Spleen (tissue), 7 donors: ENCODE measurements around the gene PTPRM.

ENCODE experiments used
- POLR2AphosphoS5 ChIP-seq, 3 donors: sonication (generic); formaldehyde crosslinking; IDR thresholded peaks; one replicate each; pipeline ENCODE4 v1.5.1; 2017; ENCODE audit warnings: antibody characterized with exemption in 3 of 3
- TF ChIP-seq, protein P1 (sequence below), 11 experiments: fragments of 200-600 bp in 7 of 11; fragments of 450-650 bp in 4 of 11; sonication (generic) in 4 of 11; IDR thresholded peaks in 8 of 11; conservative IDR thresholded peaks in 3 of 11; 1 replicate in 7 of 11; 2 replicates in 4 of 11; pipeline versions ENCODE4 v1.4.0 to v1.8.0; 2016 to 2021; ENCODE audit warnings: antibody characterized with exemption in 11 of 11, inconsistent platforms in 4 of 11, mild to moderate bottlenecking in 1 of 11
- donor health status: DM: no; HTN: no; CAD: no; lungs with moderate emphysema.
- donor health status: DM: no; HTN: no; CAD: no.
- donor health status: DM: no; HTN: no; CAD: no.

GRCh38 chr18:7558769-7559168, 8.3 kb upstream of the PTPRM start:
- TF ChIP-seq POLR2AphosphoS5 (IDR thresholded peaks at IDR 0.05) = no peak
- TF ChIP-seq, protein P1, sequence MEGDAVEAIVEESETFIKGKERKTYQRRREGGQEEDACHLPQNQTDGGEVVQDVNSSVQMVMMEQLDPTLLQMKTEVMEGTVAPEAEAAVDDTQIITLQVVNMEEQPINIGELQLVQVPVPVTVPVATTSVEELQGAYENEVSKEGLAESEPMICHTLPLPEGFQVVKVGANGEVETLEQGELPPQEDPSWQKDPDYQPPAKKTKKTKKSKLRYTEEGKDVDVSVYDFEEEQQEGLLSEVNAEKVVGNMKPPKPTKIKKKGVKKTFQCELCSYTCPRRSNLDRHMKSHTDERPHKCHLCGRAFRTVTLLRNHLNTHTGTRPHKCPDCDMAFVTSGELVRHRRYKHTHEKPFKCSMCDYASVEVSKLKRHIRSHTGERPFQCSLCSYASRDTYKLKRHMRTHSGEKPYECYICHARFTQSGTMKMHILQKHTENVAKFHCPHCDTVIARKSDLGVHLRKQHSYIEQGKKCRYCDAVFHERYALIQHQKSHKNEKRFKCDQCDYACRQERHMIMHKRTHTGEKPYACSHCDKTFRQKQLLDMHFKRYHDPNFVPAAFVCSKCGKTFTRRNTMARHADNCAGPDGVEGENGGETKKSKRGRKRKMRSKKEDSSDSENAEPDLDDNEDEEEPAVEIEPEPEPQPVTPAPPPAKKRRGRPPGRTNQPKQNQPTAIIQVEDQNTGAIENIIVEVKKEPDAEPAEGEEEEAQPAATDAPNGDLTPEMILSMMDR (IDR thresholded peaks at IDR 0.05 in 8 of 11, conservative IDR thresholded peaks at IDR 0.05 in 3 of 11) = no peak
